Breast epithelium (tissue), 3 donors: Measurements from ENCODE around the gene CNOT6L.

Experiments
- POLR2A ChIP-seq: fragments of 450-650 bp; IDR thresholded peaks from one replicate; pipeline ENCODE4 v1.6.1; 2016; ENCODE audit warnings: antibody characterized with exemption, mild to moderate bottlenecking, moderate library complexity
- TF ChIP-seq, protein P1 (sequence below), 3 donors: fragments of 450-650 bp; IDR thresholded peaks; one replicate each; pipeline ENCODE4 v1.5.1; 2016 to 2017; ENCODE audit warnings: antibody characterized with exemption in 3 of 3, mild to moderate bottlenecking in 3 of 3, moderate library complexity in 3 of 3

DNA sequence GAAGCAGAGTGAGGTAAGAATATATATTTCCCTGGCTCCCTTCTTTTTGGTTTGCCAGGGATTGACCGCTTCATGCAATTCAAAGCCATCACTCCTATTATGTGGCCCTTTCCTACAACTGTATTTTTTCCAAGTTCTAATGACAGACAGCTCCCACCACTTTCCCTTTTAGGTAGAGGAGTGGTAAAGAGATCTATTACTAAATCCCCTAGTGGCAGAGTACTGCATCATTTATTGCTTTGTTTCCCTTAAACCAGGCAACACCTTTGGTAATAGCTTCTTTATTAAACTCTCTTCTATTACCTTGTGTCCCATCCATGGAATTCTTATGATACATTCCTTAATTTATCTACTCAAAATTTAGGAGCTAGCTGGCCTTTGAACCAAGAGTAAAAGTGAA is 90.7 kb downstream of the CNOT6L start:
- TF ChIP-seq, protein P1, sequence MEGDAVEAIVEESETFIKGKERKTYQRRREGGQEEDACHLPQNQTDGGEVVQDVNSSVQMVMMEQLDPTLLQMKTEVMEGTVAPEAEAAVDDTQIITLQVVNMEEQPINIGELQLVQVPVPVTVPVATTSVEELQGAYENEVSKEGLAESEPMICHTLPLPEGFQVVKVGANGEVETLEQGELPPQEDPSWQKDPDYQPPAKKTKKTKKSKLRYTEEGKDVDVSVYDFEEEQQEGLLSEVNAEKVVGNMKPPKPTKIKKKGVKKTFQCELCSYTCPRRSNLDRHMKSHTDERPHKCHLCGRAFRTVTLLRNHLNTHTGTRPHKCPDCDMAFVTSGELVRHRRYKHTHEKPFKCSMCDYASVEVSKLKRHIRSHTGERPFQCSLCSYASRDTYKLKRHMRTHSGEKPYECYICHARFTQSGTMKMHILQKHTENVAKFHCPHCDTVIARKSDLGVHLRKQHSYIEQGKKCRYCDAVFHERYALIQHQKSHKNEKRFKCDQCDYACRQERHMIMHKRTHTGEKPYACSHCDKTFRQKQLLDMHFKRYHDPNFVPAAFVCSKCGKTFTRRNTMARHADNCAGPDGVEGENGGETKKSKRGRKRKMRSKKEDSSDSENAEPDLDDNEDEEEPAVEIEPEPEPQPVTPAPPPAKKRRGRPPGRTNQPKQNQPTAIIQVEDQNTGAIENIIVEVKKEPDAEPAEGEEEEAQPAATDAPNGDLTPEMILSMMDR (IDR thresholded peaks at IDR 0.05) = no peak
- TF ChIP-seq POLR2A = no peak
